Femur (tissue), 1 donor: ENCODE data around the gene OR8B4.
"Not testable (repeated sequence)": the region's sequence is repeated elsewhere in the genome, so short reads cannot be mapped to it uniquely, and the experiment has no call there.

ENCODE experiments used
- DNase-seq: peaks from one replicate; pipeline ENCODE4 v3.0.0-alpha.2; 2017

OR8B4 gene

DNA sequence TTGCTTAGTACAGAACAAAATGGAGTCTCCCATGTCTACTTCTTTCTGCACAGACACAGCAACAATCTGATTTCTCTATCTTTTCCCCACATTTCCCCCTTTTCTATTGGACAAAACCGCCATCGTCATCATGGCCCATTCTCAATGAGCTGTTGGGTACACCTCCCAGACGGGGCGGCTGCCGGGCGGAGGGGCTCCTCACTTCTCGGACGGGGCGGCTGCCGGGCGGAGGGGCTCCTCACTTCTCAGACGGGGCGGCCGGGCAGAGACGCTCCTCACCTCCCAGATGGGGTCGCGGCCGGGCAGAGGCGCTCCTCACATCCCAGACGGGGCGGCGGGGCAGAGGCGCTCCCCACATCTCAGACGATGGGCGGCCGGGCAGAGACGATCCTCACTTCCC lies 21.5 kb downstream of the OR8B4 start:
- not testable (repeated sequence) for DNase-seq

DNA sequence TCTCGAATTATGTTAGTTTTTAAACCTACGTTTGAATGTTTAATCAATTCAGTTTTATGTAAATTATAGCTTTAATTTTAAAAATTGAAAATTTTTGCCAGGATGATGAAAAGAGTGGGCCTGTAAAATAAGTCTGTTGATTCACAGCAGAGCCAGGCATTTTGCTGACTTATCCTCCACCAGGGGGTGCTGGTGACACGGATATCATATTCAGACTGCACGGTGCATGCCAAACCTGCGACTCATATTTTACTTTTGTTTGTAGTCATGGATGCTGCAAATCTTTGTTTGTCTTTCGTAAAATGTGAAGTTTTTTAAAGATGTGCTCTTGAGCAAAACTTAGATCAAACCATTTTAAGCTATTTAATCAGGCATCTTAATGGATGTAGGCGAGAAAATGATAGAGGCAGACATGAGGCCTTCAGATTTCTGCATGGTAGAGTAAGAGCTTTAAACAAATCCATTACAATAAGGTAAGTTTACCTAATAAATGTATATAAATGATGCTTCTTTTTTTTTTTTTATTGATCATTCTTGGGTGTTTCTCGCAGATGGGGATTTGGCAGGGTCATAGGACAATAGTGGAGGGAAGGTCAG lies 22.2 kb downstream of the OR8B4 start:
- DNase-seq, result peak; percentile 53

DNA sequence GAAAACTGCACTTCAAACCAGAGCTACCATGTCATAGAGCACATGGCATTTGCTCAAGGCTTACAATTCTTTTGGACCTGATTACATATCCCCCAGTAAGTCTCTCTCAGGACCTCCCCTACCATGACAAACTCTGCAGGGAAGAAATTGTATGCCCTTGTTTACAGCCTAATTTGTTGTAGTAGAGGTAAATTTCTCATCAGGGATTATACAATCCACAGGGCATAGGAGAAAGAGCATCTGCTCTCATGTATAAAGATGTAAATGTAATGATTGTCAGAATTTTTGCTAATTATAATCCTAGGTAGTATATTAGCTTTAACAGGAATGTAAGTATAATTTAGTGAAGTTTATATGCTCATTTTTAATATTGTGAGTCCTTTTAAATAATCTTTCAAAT lies 25.7 kb downstream of the OR8B4 start, which contains the start of gene OR8B3:
OR8B3 (minus strand) TSS at position 101 of the 400 bp plus-strand sequence. CDS start 1,673 bp downstream, outside the sequence.
- no peak for DNase-seq

DNA sequence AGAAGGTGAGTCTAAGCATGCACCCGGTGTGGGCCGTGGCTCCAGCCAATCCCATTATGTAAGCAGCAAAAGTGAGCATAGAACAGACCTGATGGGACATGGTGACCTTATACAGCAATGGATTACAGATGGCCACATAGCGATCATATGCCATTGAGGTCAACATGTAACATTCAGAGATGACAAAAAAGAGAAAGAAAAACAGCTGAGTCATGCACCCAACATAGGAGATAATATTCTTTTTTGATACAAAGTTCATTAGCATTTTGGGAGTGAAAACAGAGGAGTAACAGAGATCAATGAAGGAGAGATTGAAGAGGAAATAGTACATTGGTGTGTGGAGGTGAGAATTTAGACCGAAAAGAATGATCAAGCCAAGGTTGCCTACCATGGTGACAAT lies 27.8 kb downstream of the OR8B4 start:
- DNase-seq, result not testable (repeated sequence)

DNA sequence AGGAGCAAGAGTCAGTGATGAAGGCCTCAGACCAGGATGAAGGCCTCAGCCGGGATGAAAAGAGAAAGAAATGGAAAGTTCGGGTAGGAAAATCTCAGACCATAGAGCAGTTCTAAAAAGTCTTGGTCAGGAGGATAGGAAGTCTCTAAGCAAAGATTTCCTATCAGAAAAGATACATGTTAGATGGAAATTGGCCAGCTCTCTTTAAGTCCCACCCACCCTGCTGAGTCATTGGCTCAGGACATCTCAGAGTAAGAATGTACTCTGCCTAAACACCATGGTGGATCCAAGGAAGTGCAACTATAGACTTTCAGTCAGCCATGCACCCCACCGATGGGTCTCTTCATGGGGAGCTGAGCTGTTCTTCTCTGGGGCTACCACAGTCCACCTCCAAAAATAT lies 30.3 kb downstream of the OR8B4 start:
- no peak for DNase-seq

DNA sequence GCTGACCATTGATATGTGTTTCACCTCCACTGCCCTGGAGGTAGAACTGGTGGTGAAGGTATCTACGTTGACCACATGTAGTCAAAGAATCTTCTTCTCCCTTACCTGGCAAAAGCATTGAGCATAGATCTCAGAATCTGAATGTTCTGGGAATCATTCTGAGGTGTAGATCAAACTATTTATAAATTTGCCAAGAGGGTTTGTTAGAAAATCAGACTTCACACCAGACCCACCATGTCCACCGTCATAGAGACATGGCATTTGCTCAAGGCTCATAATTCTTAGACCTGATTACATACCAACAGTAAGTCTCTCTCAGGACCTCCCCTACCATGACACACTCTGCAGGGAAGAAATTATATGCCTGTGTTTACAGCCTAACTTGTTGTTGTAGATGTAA lies 40.3 kb downstream of the OR8B4 start, which contains the start of gene OR8B2:
OR8B2 (minus strand) TSS at position 101 of the 400 bp plus-strand sequence. CDS start 1,156 bp downstream, outside the sequence.
- DNase-seq, result no peak

DNA sequence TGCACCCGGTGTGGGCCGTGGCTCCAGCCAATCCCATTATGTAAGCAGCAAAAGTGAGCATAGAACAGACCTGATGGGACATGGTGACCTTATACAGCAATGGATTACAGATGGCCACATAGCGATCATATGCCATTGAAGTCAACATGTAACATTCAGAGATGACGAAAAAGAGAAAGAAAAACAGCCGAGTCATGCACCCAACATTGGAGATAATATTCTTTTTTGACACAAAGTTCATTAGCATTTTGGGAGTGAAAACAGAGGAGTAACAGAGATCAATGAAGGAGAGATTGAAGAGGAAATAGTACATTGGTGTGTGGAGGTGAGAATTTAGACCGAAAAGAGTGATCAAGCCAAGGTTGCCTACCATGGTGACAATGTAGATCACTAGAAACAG lies 41.8 kb downstream of the OR8B4 start:
- not testable (repeated sequence) for DNase-seq

DNA sequence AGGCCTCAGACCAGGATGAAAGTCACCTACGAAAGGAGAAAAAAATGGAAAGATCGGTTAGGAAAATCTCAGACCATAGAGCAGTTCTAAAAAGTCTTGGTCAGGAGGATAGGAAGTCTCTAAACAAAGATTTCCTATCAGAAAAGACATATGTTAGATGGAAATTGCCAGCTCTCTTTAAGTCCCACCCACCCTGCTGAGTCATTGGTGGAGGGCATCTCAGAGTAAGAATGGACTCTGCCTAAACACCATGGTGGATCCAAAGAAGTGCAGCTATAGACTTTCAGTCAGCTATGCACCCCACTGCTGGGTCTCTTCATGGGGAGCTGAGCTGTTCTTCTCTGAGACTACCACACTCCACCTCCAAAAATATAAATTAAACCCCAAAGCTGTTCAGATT lies 44.1 kb downstream of the OR8B4 start:
- no peak for DNase-seq

DNA sequence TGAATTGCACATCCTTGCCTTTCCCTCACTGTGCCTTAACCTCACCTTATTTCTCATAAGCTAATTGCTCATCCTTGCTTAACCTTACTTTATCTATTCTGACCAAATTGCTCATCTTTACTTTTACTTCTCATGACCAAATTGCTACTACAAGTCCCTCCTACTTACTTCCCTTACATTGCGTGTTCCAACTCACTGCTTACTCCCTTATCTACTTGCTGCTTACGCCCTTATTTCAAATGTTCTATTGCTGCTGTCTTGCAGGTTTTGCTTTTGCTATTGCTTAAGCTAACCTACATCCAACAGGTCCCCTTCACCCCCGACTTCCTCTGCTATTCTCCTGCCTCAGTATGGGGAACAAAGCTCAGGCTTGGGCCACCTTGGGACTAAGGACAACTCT lies 48.4 kb downstream of the OR8B4 start:
- DNase-seq, result no peak
